Gastrocnemius medialis (tissue), 4 donors: ENCODE data around the gene CLDN16. TPM values are rescaled to one million over a fixed set of nuclear protein-coding genes. Genes with fewer than 3 reads are reported as not detected.

Source experiments
- ATAC-seq, 2 donors: fragments of 150-250 bp; one replicate each; pipeline ENCODE4 v1.9.1; 2016
- DNase-seq, 2 donors: peaks; one replicate each; pipeline ENCODE4 v3.0.0-alpha.2; 2019
- H3K27ac ChIP-seq, 4 donors: fragments of 200-600 bp; sonication (generic); 1 replicate in 1 of 4; 2 replicates in 3 of 4; pipeline ENCODE4 v1.5.1; 2016 to 2018; ENCODE audit warnings: mild to moderate bottlenecking in 2 of 4, moderate library complexity in 1 of 4
- H3K27me3 ChIP-seq, 3 donors: fragments of 200-600 bp; sonication (generic) in 2 of 3; 1 replicate in 1 of 3; 2 replicates in 2 of 3; pipeline versions ENCODE4 v1.5.1 to v1.6.0; 2016 to 2019; ENCODE audit warnings: mild to moderate bottlenecking in 1 of 3, moderate library complexity in 1 of 3
- H3K36me3 ChIP-seq, 2 donors: fragments of 200-600 bp; sonication (generic) in 1 of 2; one replicate each; pipeline ENCODE4 v1.5.1; 2017 to 2018
- H3K4me1 ChIP-seq, 2 donors: fragments of 200-600 bp; sonication (generic) in 1 of 2; one replicate each; pipeline ENCODE4 v1.5.1; 2016 to 2017; ENCODE audit warnings: mild to moderate bottlenecking in 2 of 2
- H3K4me3 ChIP-seq, 4 donors: fragments of 200-600 bp; sonication (generic) in 3 of 4; 1 replicate in 1 of 4; 2 replicates in 3 of 4; pipeline ENCODE4 v1.5.1; 2016 to 2019; ENCODE audit warnings: mild to moderate bottlenecking in 2 of 4
- H3K9me3 ChIP-seq, 3 donors: fragments of 200-600 bp; sonication (generic) in 2 of 3; 1 replicate in 1 of 3; 2 replicates in 2 of 3; pipeline ENCODE4 v1.5.1; 2016 to 2019
- CTCF ChIP-seq, 5 experiments: fragments of 450-650 bp in 3 of 5; fragments of 200-600 bp in 2 of 5; sonication (generic) in 2 of 5; IDR thresholded peaks in 4 of 5; conservative IDR thresholded peaks in 1 of 5; 1 replicate in 4 of 5; 2 replicates in 1 of 5; pipeline ENCODE4 v1.5.1; 2016 to 2019; ENCODE audit warnings: antibody characterized with exemption in 5 of 5, mild to moderate bottlenecking in 3 of 5, moderate library complexity in 3 of 5
- POLR2A ChIP-seq, 2 donors: fragments of 450-650 bp; IDR thresholded peaks; one replicate each; pipeline ENCODE4 v1.6.1; 2017; ENCODE audit warnings: antibody characterized with exemption in 2 of 2, mild to moderate bottlenecking in 2 of 2, moderate library complexity in 2 of 2
- in situ Hi-C, 4 donors: fragments of 200-750 bp; cut with MboI; loops; one replicate each; pipeline versions ENCODE4 v1.15.0 to v1.8.0; 2017; ENCODE audit warnings: low sequenced_read_pairs in 4 of 4
- intact Hi-C: fragments of 100-400 bp; cut with DNase I; formaldehyde crosslinking; loops from one replicate; pipeline ENCODE4 v1.15.1; 2023; ENCODE audit warnings: low total_unique reads
- total RNA-seq, 4 donors: library from RNA; depleted of rRNA; stranded (reverse); fragments of >200 nt; gene quantifications; one replicate each; pipeline versions ENCODE4 v1.1.0 to v1.2.3, GENCODE V29; 2016

The CLDN16 gene
- total RNA-seq, 4 donors from 2014 or later: not detected

DNA sequence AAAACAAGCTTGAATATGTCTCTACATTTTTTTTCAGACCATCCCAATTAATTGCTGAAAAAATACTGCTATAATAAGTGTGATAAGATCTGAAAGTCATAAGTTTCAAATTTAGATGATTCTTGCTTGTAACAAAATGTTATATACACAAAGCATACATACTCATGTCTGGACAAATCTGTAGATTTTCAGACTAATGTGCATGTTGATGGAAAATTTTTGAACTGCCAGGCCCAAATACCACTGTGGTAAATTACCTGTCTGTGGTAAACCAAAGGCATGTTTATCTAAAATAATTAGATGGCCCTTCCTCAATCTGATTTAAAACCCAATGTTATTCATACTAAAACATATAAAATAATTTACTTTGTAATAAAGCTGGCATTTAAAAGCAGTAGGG lies 31.7 kb upstream of the CLDN16 start:
- H3K36me3 ChIP-seq: no peaks in the 10 kb centered on the region
- ATAC-seq: no peak
- H3K27me3 ChIP-seq: no peaks in the 10 kb centered on the region
- H3K27ac ChIP-seq: no peak overlapping the region
- in situ Hi-C loops: no loop called here
- no peaks in the 10 kb centered on the region for H3K4me1 ChIP-seq
- H3K9me3 ChIP-seq: no peaks in the 10 kb centered on the region
- H3K4me3 ChIP-seq: no peak overlapping the region
- TF ChIP-seq CTCF (IDR thresholded peaks at IDR 0.05 in 4 of 5, conservative IDR thresholded peaks at IDR 0.05 in 1 of 5) (no peak), POLR2A (IDR thresholded peaks at IDR 0.05) (no peak)
- DNase-seq: no peak
- intact Hi-C loops: no loop called here

DNA sequence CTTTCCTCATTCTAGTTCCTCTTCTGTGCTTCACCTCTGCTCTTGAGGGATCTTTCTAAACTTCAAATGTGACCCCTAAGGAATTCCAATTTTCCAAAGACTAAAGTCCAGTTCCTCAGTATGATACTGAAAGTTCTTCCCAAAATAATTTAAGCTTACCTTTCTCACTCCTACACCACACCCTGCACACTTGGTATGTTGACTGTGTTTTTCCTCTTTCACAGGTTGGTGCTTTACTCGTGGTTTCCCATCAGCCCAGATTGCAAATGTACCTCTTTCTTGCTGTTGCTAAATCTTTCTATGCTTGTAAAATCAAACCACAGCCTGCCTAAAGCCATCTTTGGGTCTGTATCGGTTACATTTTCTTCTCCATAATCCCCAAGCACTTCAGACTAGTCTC lies 30.5 kb upstream of the CLDN16 start:
- Histone ChIP-seq H3K27ac (no peak overlapping the region), H3K4me3 (no peak overlapping the region), H3K27me3 (no peaks in the 10 kb centered on the region), H3K36me3 (no peaks in the 10 kb centered on the region), H3K9me3 (no peaks in the 10 kb centered on the region), H3K4me1 (no peaks in the 10 kb centered on the region)
- DNase-seq (no peak), ATAC-seq (no peak)
- intact Hi-C loops (no loop called here), in situ Hi-C loops (no loop called here)
- TF ChIP-seq POLR2A (IDR thresholded peaks at IDR 0.05) (no peak), CTCF (IDR thresholded peaks at IDR 0.05 in 4 of 5, conservative IDR thresholded peaks at IDR 0.05 in 1 of 5) (no peak)

GRCh38 chr3:190359813-190360212 lies 28.1 kb upstream of the CLDN16 start:
- in situ Hi-C loops: no loop called here
- Histone ChIP-seq H3K27ac (no peak overlapping the region), H3K9me3 (no peaks in the 10 kb centered on the region), H3K27me3 (no peaks in the 10 kb centered on the region), H3K36me3 (no peaks in the 10 kb centered on the region), H3K4me3 (no peak overlapping the region), H3K4me1 (no peaks in the 10 kb centered on the region)
- TF ChIP-seq CTCF (IDR thresholded peaks at IDR 0.05 in 4 of 5, conservative IDR thresholded peaks at IDR 0.05 in 1 of 5) (no peak), POLR2A (IDR thresholded peaks at IDR 0.05) (no peak)
- intact Hi-C loops: no loop called here
- ATAC-seq (no peak), DNase-seq (no peak)

GRCh38 chr3:190360228-190360627 lies 27.7 kb upstream of the CLDN16 start:
- ATAC-seq: no peak

More at GRCh38 chr3:190360228-190360627, 27.7 kb upstream of the CLDN16 start:
- TF ChIP-seq POLR2A (IDR thresholded peaks at IDR 0.05) (no peak), CTCF (IDR thresholded peaks at IDR 0.05 in 4 of 5, conservative IDR thresholded peaks at IDR 0.05 in 1 of 5) (no peak)
- H3K27me3 ChIP-seq: no peaks in the 10 kb centered on the region
- no peak overlapping the region for H3K27ac ChIP-seq
- intact Hi-C loops: no loop called here
- no peak for DNase-seq
- no peaks in the 10 kb centered on the region for H3K36me3 ChIP-seq
- H3K9me3 ChIP-seq: no peaks in the 10 kb centered on the region
- no peaks in the 10 kb centered on the region for H3K4me1 ChIP-seq
- H3K4me3 ChIP-seq: no peak overlapping the region
- in situ Hi-C loops: no loop called here
